IPS DF 4.7 (cell line): Measurements from ENCODE around the gene GFI1B.
"Not testable (repeated sequence)": the region's sequence is repeated elsewhere in the genome, so short reads cannot be mapped to it uniquely, and the experiment has no call there.

Source experiments
- DNase-seq: peaks from one replicate; pipeline ENCODE4 v3.0.0-alpha.2; 2013; ENCODE audit warnings: low spot score; ENCODE audit errors: extremely low read depth

Gene GFI1B

GRCh38 chr9:132967908-132968307, 10.6 kb upstream of the GFI1B start:
- DNase-seq: not testable (repeated sequence)

GRCh38 chr9:132969783-132970182, 8.7 kb upstream of the GFI1B start:
- DNase-seq: no peak

- DNase-seq: no peak
These were observed 8.0 kb upstream of the GFI1B start for GRCh38 chr9:132970324-132971062.

- DNase-seq: no peak
These were observed 5.3 kb upstream of the GFI1B start for GRCh38 chr9:132973166-132973565.

GRCh38 chr9:132973713-132974112, 4.8 kb upstream of the GFI1B start:
- DNase-seq: no peak

- no peak for DNase-seq
These were observed 2.5 kb upstream of the GFI1B start for GRCh38 chr9:132975961-132976360.

- DNase-seq: no peak
These were observed 1.9 kb upstream of the GFI1B start for GRCh38 chr9:132976571-132976970.

GRCh38 chr9:132978112-132978450, 413 bp upstream of the GFI1B start:
- no peak for DNase-seq

- no peak for DNase-seq
These were observed 1.7 kb downstream of the GFI1B start for GRCh38 chr9:132980157-132980556.

GRCh38 chr9:132982458-132982857, 4.0 kb downstream of the GFI1B start:
- DNase-seq: no peak

- DNase-seq: no peak
These were observed 5.2 kb downstream of the GFI1B start for GRCh38 chr9:132983491-132984201.

GRCh38 chr9:132984202-132985070, 5.9 kb downstream of the GFI1B start:
- DNase-seq: no peak

- DNase-seq: no peak
These were observed 6.5 kb downstream of the GFI1B start for GRCh38 chr9:132985071-132985350.

- no peak for DNase-seq
These were observed 7.0 kb downstream of the GFI1B start for GRCh38 chr9:132985489-132985888.

GRCh38 chr9:132986114-132986513, 7.6 kb downstream of the GFI1B start:
- no peak for DNase-seq

GRCh38 chr9:132986640-132987620, 8.4 kb downstream of the GFI1B start:
- no peak for DNase-seq

GRCh38 chr9:132988244-132989013, 9.9 kb downstream of the GFI1B start:
- DNase-seq: no peak

- DNase-seq: no peak
These were observed 10.5 kb downstream of the GFI1B start for GRCh38 chr9:132989014-132989310.

GRCh38 chr9:132989414-132989996, 11.0 kb downstream of the GFI1B start:
- no peak for DNase-seq

GRCh38 chr9:132989998-132990557, 11.6 kb downstream of the GFI1B start:
- not testable (repeated sequence) for DNase-seq
